Umbilical cord (tissue), 2 donors: ENCODE results near the gene ZFHX3. TPM values are rescaled to one million over a fixed set of nuclear protein-coding genes. Genes with fewer than 3 reads are reported as not detected.
A peak's percentile ranks its signal among the peaks of the same experiment; 100 is the strongest.

Source experiments
- DNase-seq: peaks from one replicate; pipeline ENCODE4 v3.0.0-alpha.2; 2015; ENCODE audit warnings: low spot score
- total RNA-seq: library from RNA; depleted of rRNA; stranded (reverse); fragments of >200 nt; gene quantifications from one replicate; pipeline ENCODE4 v1.2.3, GENCODE V29; 2014; ENCODE audit warnings: low replicate concordance; ENCODE audit not compliant: insufficient read depth

The ZFHX3 gene
- total RNA-seq, 1 donor from 2014 or later, result 26.7 TPM

DNA sequence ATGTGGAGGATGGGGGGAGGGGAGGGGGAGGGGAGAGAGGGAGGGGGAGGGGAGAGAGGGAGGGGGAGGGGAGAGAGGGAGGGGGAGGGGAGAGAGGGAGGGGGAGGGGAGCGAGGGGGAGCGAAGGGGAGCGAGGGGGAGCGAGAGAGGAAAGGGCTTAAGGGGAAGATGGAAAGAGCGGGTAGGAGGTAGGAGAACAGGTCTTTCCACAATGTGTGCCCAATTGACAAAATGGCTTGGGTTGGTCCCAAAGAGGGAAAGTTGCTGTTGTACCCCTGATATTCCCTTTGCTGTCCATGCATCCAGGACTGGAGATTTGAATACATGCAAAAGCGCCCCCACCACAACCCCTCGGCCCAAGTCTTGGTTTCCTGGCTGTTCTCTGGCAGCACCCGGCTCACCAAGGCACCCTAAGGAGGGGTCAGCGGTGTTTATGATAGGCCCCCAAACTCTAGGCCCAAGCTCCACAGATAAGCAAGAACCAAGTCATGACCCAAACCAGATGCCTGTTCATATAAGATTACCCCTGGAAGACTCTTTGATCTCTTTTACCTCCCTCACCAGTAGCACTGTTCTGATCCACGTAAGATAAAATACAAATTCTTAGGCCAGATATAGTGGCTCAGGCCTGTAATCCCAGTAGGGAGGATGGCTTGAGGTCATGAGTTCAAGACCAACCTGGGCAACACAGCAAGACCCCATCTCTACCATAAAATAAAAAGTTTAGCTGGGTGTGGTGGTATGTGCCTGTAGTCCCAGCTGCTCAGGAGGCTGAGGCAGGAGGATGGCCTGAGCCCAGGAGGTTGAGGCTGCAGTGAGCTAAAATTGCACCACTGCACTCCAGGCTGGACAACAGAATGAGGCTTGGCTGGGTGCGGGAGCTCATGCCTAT, 119.6 kb downstream of the ZFHX3 start:
- no peak for DNase-seq

DNA sequence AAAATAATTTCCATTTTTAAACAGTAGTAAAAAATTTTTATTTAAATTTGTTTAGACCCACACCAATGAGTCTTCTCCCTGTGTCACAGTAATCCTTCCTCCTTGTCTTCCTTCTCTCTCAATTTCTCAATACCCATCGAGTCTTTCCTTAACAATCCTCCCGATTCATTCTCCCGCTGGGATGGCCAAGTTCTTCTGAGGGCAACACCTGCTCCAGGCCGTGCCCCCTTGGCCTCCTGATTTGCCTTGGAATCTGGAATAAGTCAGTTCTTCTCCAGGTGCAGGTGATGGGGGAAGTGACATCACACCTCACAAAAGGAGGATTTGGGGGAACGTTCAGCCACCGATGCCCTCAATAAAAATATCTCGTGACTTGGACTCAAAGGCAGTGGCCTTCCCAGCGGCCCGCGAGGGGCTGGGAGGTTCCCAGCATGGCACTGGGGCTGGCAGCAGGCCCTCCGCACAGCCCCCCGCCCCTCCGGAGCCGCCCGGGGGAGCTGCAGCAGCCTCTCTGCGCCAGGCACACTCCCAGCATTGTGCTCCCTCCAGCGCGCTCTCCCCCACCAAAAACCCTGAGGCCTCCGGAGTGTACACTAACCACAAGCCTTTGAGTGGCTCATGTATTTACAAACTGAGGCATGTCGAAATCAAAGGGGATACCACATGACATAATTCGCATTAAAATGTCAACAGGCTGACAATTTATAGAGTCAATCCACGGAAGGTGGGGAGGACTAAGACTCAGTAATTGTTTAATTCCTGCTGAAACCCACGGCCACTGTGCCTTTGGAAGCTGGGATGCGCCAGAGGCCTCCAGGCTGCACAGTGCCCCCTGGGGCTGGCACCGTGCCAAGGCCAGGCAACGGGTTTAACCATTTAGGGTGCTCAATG, 120.5 kb downstream of the ZFHX3 start:
- no peak for DNase-seq

DNA sequence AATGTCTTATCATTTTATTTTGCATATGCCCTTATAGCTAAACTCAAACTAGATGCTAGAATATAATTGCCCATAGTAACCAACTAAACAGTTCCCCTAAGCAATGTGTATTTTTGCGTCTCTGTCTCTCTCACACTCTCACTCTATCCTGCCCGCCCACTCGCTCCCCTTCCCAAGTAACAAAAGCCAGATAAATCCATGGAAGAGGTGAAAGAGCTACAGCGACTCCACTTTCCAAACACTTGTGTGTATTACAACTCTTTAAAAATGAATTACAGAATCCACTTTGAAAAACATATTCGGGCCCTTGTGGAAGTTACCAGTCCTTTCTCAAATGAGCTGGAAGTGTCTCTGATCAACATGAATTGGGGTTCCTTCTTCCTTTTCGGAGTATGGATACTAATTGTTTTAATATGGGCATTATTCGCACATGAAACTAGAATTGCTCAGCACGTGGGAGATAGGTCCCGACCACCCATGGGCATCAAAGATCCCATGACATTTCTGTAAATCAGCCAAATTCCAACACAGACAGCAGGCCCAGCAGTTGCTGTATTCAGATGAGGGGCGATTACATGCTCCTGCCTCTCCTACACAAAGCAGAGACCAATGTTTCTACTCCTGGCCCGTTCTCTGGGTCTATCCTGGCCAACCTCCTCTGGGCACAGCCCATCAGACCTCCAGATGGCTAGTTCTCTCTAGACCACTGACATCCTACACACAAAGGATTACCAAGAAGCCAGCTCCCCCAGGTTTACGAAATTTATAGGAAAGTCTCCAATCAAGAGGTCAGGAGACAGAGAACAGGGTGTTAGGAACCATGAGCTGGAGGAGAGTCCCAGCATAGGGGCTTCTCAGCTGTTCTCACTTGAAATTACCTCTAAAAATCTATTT, 121.5 kb downstream of the ZFHX3 start:
- no peak for DNase-seq

DNA sequence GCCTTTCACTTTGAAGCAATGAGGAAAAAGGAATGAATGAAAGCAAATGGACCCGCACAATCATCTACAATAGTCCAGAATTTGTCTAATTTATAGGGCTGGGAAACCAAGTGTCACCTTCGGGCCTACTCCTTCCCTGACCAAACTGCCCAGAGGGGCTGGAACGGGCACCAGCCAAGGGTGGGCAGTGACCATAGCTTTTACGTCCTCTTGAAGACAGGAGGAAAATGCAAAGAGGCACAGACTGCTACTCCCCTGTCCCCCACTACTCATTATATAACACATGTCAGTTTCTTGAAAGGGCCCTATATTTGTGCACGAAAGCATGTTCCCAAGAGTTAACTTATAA, 122.3 kb downstream of the ZFHX3 start:
- no peak for DNase-seq

DNA sequence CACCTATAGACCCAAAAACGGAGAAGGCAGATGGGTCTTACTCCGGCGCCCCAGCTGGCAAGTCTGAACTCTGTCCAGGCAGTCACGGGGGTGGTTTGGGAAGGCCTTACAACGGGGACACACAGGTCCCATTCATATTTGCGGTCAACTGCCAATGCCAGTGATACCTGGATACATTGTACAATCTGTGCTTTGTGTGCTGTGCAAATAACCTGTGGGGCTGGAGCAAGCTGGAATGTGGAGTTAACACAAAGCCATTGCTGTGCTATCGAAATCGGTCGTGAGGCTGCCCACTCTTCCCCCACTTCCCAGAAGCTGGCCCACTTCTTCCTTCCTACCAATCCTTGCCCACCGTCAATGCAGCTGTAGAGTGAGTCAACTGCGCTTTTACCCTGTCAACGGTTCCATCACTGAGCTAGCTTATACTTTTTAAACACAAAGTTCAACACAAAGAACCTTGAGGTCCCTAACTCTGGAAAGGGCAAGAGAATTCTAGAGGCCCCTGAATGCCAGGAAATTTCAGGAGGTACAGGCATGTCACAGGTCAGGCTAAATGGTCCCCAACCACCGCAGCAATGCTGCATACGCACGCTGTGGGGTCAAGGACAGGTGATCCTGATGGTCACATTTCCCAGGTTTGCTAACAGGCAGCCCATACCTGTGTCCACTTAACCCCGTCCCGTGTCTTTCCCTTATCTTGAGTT, 122.8 kb downstream of the ZFHX3 start:
- DNase-seq, result no peak

DNA sequence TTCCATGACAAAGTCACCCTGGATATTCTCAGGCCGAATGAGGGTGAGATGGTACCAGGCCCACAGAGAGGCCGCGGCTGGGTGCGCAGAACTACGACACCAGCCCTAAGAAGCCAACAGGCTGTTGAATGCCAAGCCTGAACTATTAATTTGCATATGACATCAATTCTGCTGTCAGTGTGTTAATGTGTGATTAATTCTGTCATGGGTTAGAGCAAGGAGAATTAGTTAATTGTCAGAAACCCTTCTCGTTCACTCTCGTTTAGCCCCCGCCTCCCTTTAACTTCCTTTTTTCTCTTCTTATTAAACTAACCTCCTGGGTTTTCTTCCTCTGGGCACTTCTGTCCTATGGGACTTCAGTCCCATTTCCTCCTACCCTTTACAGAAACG, 123.4 kb downstream of the ZFHX3 start:
- no peak for DNase-seq

DNA sequence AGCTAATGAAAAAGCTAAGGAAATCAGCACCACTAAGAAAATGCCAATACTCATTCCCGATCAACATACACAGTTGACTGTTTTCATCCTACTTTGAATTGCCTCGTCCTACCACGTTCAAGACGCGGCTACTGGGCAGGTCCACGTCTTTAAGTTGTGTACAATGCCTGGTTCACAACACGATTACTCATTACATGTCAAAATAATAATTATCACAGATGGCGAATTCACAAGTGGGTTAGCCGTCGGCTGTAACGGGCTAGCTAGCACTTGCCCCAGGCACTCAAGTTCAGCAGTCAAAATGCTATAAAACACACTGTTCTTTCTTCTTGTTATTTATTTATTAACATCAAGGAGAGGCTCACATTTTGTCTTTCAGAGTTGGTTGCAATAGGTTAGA, 124.2 kb downstream of the ZFHX3 start:
- no peak for DNase-seq

DNA sequence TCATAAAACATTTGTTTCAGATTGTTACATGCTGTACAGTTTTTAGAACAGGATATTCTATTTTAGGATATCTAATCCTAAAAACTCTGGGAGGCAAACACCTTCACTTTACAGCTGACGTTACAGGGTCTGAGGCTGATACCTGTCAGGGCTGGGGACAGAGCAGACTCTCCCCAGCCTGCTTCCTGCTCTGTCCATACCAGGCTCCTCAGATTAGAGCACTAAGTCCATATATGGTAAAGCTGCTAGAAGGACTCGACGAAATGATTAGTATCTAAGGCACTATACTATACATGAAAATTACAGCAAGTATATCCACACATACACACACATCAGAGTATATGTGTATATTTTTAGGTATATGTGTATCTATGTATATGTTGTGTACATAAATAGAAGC, 125.2 kb downstream of the ZFHX3 start:
- DNase-seq, result peak; percentile 42

DNA sequence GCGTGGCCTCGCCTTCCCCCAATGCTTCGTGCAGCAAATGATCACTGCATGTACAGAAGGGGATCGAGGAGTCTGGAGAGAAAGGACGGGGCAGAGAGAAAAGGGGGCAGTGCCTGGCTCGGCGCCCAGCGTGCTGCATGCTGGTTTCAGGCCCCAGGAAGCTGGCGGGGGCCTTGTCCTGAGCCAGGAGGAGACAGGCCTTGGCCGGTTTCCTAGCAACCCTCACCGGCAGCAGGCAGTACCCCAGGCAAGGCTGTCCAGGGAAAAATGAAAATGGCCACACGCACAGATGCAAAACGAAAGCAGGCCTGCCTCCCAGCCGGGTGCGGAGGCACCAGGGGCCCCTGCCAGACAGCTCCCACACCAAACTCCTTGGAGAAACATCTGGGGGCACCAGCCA, 126.3 kb downstream of the ZFHX3 start:
- DNase-seq, result peak; percentile 83

DNA sequence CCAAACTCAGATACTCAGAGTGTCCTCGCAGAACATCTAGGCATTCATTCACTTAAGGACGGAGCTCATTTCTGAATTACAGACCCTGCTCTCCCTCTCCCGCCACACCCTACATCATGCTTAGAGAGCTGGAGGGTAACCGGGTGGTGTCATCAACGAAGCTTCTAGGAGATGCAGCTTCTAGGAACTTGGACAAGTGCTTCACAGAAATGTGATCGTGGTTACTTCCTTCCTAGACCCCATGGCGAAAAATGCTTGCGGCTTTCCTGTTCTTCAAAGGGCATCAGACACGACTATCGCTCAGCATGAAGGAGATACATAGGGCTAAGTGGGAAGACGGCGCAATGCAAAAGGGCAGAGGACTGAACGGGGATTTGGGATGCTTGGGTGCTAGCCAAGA, 126.8 kb downstream of the ZFHX3 start:
- no peak for DNase-seq

DNA sequence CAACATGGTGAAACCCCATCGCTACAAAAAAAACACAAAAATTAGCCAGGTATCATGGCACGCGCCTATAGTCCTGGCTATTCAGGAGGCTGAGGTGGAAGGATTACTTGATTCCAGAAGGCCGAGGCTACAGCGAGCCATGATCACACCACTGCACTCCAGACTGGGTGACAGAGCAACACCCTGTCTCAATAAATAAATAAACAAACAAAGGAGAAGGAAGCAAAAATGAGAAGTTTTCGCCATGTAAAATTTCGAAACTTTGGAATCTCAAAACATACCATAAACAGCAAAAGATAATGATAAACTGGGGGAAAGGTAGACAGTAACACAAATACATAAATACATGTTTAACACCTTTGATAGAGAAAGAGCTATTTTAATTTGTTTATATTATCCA, 130.9 kb downstream of the ZFHX3 start:
- DNase-seq, result no peak

DNA sequence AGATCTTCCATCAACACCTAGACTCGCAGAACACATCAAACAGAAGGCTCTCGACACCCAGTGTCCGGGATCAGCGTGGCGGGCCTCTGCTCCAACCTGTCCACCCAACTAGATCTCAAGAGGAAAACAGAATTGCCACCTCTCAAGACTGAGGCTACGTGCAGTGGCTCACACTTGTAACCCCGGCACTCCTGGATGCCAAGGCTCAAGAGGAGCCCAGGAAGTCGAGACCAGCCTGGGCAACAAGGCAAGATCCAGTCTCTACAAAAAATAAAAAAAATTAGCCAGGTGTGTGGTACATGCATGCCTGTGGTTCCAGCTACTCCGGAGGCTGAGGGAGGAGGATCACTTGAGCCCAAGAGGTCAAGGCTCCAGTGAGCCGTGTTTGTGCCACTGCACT, 132.6 kb downstream of the ZFHX3 start:
- DNase-seq, result no peak

DNA sequence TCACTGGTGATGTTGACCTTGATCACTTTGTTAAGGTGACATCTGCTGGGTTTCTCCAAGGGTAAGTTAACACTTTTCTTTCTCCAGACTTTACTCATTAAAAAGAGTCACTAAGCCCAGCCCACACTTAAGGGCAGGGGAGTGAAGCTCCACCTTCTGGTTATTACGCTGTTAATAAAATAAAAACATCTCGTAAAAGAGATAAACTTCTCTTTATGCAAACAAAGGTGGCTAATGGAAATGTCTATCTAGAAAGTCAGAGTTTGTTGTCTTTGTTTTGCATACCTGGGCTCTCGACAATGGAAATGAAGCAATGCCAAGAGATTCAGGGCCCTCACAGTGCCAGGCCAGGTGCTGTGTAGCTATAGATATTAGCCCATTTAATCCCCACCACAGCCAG, 134.4 kb downstream of the ZFHX3 start:
- no peak for DNase-seq

DNA sequence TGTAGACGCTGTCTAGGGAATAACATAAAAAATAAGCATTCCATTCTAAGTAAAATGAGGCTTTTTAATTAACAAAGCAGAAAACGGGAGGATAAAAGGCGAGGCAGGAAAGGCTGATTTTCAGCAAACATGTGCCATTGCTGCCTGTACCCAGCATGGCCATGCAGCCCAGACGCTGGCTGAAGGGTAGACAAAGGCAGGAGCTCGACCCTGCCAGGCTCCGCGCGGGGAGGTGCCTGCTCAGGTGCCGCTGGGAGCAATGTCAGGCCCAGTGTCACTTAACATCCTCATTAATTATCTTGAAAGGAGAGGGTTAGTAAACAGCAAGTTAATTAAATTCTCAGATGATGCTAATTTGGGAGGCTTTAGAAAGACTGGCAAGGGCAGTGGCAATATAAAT, 136.0 kb downstream of the ZFHX3 start:
- no peak for DNase-seq

DNA sequence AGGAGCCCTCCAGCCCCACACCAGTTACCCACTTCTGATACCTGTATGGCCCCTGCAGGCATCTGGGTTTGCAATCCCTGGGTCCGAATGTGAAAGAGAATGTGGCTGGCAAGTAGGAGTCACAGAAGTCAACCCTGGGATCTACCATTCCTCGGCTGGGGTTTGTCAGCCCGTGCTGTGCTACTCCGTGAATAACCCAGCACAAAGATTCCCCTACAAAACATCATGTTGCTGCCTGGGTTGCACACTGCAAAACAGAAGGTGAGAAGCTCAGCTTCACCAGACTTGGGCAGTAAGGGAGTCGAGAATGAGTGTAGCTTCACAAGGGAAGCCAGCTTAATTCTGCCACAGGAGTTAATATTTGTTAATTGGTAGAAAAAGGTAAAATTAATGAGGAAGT, 137.1 kb downstream of the ZFHX3 start:
- DNase-seq, result no peak

DNA sequence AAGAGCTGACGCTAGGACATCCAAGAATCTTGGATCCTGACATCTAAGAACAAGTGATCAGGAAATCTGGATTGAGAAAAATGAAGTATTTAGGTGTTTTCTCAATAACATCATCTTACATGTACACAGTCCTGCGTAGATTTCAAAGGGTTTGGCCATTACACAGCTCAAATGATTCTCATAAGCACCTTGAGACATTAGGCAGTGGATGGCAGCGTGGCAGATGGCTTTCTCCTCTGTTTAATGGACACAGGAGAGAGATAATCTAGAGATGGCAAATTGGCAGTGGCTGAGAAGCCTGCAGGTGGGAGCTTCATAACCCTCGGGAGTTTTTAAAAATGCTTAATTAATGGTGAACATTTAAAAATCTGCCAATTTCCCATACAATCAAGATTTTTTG, 137.5 kb downstream of the ZFHX3 start:
- no peak for DNase-seq

DNA sequence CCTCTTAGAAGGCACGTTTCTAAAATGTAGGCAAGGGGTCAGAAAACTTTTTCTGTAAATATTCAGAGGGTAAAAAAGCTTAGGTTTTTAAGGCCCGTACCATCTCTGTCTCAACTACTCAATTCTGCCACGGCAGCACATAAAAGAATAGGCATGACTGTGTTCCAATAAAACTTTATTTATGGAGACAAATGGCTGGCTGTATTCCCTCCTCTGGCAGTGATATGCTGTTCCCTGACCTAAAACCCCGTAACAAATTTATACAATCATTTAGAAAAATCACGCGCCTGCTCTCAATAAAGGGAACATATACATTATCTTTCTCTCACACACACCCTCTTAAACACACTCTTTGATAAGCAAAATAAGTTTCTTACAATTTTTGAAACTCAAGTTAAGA, 138.7 kb downstream of the ZFHX3 start:
- no peak for DNase-seq

DNA sequence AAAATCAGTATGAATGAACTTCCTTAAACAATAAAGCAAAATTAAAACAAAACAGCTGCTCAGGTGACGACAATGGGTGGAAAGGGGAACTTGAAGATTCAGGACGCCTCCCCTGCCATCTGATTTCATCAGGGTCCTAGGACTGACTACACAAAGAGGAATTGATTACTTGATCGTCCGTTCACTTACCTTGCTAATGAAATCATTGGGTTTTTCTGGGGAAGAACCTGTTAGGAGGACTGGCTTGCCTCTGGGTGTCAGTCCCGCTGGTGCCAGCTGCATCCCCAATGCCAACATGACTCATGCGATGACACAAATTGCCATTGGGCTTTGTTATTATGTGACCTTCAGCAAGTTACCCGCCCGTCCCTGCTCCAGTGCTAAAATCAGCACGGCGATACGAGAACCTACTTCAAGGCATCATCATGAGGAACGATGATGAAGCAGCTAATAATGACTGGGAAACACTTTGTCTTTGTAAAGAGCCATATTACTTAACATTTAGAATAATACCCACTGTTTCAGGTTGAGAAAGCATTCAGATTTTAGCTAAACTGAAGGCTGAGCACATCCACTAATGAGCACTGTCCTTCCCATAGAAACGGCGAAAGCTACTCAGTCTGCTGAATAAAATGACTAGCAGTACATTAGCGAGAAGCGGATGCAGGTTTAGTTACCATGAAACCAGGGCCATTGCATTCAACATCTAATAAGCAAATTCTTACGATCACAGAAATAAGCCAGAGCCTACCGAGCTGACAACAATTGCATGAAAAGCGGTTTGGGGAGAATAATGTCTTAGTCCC, 139.4 kb downstream of the ZFHX3 start:
- DNase-seq, result no peak

DNA sequence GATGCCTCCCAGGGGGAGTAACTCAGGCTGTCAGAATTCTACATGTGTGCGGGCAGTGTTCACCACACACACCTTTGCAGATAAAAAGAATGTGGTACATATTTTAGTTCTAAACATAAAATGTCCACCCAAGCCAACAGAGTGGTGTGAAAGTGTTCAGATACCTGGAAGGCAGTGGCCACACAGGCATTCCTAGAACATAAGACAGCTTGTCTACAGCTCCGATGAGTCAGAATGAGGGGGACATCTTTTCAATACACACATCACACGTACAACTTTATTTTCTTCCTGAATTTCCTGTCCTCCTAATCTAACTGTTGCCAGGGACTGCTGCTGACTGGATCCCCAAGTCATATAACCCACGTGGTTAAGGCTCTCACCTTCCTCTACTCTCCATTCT, 142.3 kb downstream of the ZFHX3 start:
- DNase-seq, result no peak

DNA sequence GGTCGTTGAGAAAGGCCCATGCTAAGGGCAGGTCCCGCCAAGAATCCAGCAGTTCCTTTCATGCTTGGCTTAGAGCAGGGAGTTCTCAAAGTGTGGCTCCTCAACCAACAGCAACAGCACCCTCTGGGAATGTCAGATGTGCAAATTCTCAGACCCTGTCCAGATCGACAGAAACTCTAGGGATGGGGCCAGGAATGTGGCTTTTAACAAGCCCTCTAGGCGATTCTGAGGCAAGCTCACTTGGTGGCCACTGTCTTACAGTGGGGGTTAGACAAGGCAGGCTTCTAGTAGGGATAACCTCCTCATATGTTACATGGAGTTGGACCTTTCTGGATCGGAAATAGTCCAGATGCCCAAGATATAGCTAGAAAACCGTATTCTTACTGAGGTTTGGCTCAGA, 144.8 kb downstream of the ZFHX3 start:
- DNase-seq, result no peak
